Stimulated activated CD8-positive, alpha-beta memory T cell treated with anti-CD3 and anti-CD28 coated beads, Interleukin-7, amount 100 ng/mL, for 4 hours (primary cell): ENCODE data around the gene FAM217A.
"Not testable (repeated sequence)": the region's sequence is repeated elsewhere in the genome, so short reads cannot be mapped to it uniquely, and the experiment has no call there.

Experiments
- DNase-seq, 2 donors: peaks; one replicate each; pipeline ENCODE4 v3.0.0-alpha.2; 2020; ENCODE audit warnings: low read depth in 2 of 2

The FAM217A gene

GRCh38 chr6:4078691-4079471 lies at the start of gene FAM217A:
Gene FAM217A (minus strand): TSS chr6:4079137. CDS start chr6:4077414, 1,723 bp downstream.
- DNase-seq: no peak

GRCh38 chr6:4128072-4128471 lies 49.1 kb upstream of the FAM217A start:
- no peak for DNase-seq

- DNase-seq: no peak
These were observed 47.3 kb upstream of the FAM217A start for GRCh38 chr6:4125933-4126864.

GRCh38 chr6:4125500-4125899 lies 46.6 kb upstream of the FAM217A start:
- DNase-seq: no peak

GRCh38 chr6:4124351-4124750 lies 45.4 kb upstream of the FAM217A start:
- no peak for DNase-seq

GRCh38 chr6:4115741-4116140 lies 36.8 kb upstream of the FAM217A start:
- DNase-seq: no peak

- no peak for DNase-seq
These were observed 35.2 kb upstream of the FAM217A start for GRCh38 chr6:4114123-4114522.

- DNase-seq: no peak
These were observed 34.7 kb upstream of the FAM217A start for GRCh38 chr6:4113649-4114048.

GRCh38 chr6:4112366-4112765 lies 33.4 kb upstream of the FAM217A start:
- no peak for DNase-seq

GRCh38 chr6:4109363-4109815 lies 30.5 kb upstream of the FAM217A start:
- DNase-seq: not testable (repeated sequence)

- DNase-seq: no peak
These were observed 29.7 kb upstream of the FAM217A start for GRCh38 chr6:4108561-4109093.

GRCh38 chr6:4107873-4108272 lies 28.9 kb upstream of the FAM217A start:
- no peak for DNase-seq

GRCh38 chr6:4105980-4106536 lies 27.1 kb upstream of the FAM217A start:
- no peak for DNase-seq

- DNase-seq: no peak
These were observed 25.0 kb upstream of the FAM217A start for GRCh38 chr6:4103929-4104328.

- DNase-seq: no peak
These were observed 23.8 kb upstream of the FAM217A start for GRCh38 chr6:4102687-4103244.

- DNase-seq: no peak
These were observed 22.4 kb upstream of the FAM217A start for GRCh38 chr6:4101298-4101697.

GRCh38 chr6:4100655-4101054 lies 21.7 kb upstream of the FAM217A start:
- DNase-seq: no peak

GRCh38 chr6:4093288-4093687 lies 14.4 kb upstream of the FAM217A start:
- no peak for DNase-seq

GRCh38 chr6:4091941-4092340 lies 13.0 kb upstream of the FAM217A start:
- no peak for DNase-seq

- DNase-seq: not testable (repeated sequence)
These were observed 11.1 kb upstream of the FAM217A start for GRCh38 chr6:4090043-4090442.

GRCh38 chr6:4088704-4089103 lies 9.8 kb upstream of the FAM217A start:
- DNase-seq: no peak

- no peak for DNase-seq
These were observed 6.4 kb upstream of the FAM217A start for GRCh38 chr6:4085332-4085700.
